Dedifferentiated amniotic fluid mesenchymal stem cell (primary cell): ENCODE results near the gene PACSIN1.

ENCODE experiments used
- DNase-seq: peaks from one replicate; pipeline ENCODE4 v3.0.0-alpha.2; 2016; ENCODE audit errors: extremely low spot score

The PACSIN1 gene

GRCh38 chr6:34581561-34581920, 115.7 kb downstream of the PACSIN1 start:
- no peak for DNase-seq

- no peak for DNase-seq
Measured at GRCh38 chr6:34583461-34583860, 117.6 kb downstream of the PACSIN1 start.

- no peak for DNase-seq
Measured at GRCh38 chr6:34583861-34584604, 118.2 kb downstream of the PACSIN1 start.

GRCh38 chr6:34584694-34585093, 118.8 kb downstream of the PACSIN1 start:
- no peak for DNase-seq
